ENCODE results near the gene SPRY4.

GRCh38 chr5:142323480-142324135, 1.2 kb downstream of the SPRY4 start:
- TF ChIP-seq EZH2 (conservative IDR thresholded peaks at IDR 0.05; ENCODE audit: low read depth, low read length) (no peak), IKZF1 (IDR thresholded peaks at IDR 0.05) (no peak), PRDM15 (CRISPR knock-in tag; IDR thresholded peaks at IDR 0.05) (no peak), BRF2 (CRISPR knock-in tag; IDR thresholded peaks at IDR 0.05) (no peak), ZNF549 (CRISPR knock-in tag; IDR thresholded peaks at IDR 0.05) (no peak), MYC (CRISPR knock-in tag; IDR thresholded peaks at IDR 0.05; ENCODE audit: borderline replicate concordance) (no peak)

Data from HepG2 (cell line).